Subcutaneous adipose tissue (tissue), 4 donors: Measurements from ENCODE around the gene ANKRD34A. TPM values are rescaled to one million over a fixed set of nuclear protein-coding genes. Genes with fewer than 3 reads are reported as not detected.

Experiments
- total RNA-seq, 4 donors: library from RNA; depleted of rRNA; stranded (reverse); fragments of >200 nt; gene quantifications; one replicate each; pipeline ENCODE4 v1.1.0, GENCODE V29; 2016
- TF ChIP-seq, protein P1 (sequence below): fragments of 450-650 bp; IDR thresholded peaks from one replicate; pipeline ENCODE4 v1.5.1; 2016; ENCODE audit warnings: low read depth, mild to moderate bottlenecking, control low read depth, antibody characterized with exemption, moderate library complexity

ANKRD34A gene
- total RNA-seq, 4 donors from 2014 or later = 0.22 to 1.9 (median 0.34) TPM; not detected in 1

DNA sequence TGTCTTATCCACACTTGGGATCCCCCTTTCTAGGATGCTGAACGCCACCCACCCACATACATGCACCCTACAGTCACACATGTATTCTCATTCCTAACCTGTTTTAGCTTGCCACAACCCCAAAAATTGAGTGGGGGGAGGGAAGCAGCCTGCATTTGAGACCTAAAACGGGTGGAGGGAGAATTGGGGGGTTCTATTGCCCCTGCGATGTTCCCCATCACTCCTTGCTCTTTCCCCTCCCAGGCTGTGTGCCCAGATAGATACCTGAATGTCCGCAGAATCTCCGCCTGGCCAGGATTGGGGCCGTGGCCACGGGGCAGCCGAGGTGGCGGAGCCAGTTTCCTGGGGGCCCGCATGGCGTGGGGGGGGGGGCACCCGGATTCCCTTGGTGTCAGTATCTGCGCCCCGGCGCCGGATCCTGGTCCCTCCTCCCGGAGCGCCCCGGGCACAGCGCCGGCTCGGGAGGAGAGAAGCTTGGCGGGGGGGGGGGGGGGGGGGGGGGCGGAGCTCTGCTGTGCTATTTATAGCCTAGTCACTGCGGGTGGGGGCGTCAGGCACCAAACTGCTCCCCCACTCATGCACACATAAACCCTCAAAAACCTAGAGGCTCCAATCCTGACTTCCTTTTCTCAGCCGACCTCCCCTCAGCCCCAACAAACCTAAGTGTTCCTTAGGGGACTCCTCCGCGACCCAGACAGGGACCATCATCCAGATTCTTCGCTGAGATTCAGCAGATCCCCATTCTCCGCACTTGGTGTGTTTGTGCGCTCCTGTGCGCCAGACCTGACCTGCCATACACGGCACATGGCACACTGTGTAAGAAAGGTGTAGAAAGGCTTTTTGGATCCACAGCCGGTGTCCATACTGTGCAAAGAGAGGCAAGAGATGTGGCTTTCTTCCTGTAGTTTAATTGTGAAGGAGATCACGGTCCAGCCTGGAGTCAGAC is 1.9 kb downstream of the ANKRD34A start:
- TF ChIP-seq, protein P1, sequence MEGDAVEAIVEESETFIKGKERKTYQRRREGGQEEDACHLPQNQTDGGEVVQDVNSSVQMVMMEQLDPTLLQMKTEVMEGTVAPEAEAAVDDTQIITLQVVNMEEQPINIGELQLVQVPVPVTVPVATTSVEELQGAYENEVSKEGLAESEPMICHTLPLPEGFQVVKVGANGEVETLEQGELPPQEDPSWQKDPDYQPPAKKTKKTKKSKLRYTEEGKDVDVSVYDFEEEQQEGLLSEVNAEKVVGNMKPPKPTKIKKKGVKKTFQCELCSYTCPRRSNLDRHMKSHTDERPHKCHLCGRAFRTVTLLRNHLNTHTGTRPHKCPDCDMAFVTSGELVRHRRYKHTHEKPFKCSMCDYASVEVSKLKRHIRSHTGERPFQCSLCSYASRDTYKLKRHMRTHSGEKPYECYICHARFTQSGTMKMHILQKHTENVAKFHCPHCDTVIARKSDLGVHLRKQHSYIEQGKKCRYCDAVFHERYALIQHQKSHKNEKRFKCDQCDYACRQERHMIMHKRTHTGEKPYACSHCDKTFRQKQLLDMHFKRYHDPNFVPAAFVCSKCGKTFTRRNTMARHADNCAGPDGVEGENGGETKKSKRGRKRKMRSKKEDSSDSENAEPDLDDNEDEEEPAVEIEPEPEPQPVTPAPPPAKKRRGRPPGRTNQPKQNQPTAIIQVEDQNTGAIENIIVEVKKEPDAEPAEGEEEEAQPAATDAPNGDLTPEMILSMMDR = no peak

DNA sequence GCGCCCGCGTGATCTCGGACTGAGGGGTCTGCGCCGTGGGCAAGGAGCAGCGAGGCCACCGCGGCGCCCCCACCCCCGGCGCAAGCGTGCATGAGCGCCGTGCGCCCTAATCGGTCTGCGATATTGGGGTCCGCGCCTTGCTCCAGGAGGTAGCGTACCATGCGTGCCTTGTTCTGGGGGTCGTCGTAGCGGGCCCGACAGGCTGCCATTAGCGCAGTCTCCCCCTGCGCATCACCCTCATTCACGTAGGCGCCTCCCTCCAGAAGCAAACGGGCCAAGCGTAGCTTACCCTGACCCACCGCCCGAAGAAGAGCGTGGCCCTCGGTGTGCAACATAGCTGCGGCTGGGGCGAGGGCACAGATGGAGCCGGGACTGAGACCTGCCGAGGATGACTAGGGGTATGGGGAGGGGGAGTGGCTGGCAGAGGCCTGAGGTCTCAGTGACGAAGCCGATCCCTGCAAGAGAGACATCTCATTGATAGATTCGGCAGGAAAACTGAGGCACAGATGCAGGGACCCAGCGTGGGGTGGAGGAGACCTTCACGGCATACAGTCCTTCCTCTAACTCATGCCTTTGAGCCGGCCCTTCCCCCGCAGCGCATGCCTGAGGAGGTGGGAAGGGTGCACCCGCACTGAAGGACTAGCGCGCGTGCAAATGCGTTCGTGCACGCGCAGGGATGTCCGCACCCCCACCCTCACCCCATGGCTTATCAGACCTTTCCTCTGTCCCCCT is 2.8 kb downstream of the ANKRD34A start:
- TF ChIP-seq, protein P1 = no peak

DNA sequence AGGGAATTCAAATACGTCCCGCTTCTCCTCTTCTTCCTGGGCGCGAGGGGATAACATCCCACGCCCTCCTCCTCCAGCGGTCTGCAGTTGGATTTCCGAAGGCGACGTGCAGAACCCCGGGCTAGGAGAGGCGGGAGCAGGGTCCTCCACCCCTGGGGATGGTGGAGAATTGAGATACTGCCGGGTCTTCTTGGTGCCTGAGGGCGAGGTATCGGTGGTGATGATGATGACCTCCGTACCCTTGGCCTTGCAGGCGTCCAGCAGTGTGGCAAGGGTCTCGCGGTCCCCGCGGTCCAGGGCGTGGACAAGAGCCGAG is 3.3 kb downstream of the ANKRD34A start:
- TF ChIP-seq, protein P1 = no peak

DNA sequence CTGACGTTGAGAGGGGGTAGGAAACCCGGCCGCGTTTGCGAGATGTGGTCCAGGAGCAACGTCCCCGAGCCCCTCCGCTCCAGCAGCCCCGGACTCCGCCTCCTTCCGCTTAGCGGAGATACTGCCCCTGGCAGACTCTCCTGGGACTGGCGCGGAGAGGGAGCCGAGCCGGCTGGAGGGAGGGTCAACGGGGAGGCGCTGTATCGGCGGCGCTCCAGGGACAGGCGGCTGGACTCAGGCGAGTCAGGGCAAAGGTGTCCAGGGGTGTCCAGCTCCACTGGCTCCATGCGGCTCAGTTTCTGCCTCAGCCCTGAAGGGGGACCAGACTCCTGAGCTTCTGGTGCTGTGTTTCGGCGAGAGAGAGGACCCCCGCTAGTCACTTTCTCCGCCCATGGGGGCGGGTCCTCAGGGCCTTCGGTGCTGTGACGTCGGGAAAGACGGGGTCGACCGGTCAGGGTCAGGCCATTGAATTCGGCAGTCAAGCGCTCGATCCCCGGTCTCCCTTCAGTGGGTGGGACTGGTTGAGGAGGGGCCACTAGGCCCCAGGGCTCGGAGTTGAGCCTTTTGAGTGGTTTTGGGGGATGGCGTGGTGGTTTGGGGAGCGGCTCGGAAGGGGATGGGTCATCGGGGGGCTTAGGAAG is 3.8 kb downstream of the ANKRD34A start:
- TF ChIP-seq, protein P1 = no peak

DNA sequence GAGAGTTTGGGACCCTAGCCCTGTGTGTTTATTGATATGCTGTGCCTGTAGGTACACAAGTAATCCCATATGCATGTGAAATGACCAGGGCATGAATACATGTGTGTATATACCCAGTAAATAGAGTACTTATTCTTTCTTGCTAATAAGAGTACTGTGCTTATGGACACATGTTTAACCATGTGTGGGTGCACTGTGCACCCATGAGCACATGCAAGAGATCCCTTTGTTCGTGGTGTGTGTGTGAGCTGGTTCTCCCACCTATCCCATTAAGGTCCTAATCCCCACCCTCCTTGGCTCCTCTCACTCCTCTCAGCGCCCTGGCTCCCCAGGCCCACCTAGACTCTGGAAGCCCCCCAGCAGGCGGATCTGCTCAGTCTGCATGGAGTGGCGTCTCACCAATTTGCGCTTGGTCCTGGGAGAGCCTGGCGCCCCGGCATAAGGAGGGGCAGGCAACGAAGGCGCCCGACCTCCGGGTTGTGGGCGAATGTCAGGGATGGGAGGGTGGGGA is 4.4 kb downstream of the ANKRD34A start:
- TF ChIP-seq, protein P1 = no peak

DNA sequence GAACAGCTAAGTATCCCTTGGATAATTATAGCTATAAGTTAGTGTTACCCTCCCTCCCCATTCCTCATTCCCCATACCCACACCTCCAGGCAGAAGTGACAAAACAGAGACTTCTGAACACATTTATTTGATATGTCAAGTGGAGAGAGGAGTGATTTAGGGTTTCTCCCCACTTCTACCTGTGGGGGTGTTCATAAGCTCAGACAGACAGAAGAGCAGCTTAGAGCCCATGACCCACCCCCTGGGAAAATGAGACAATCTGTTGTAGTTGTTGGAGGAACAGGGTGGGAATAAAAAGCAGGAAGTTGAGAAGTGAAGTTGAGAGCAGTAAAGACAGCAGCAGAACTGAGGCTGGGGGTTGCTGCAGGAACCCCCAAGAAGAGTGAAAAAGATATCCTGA is 5.0 kb downstream of the ANKRD34A start:
- TF ChIP-seq, protein P1 = no peak

DNA sequence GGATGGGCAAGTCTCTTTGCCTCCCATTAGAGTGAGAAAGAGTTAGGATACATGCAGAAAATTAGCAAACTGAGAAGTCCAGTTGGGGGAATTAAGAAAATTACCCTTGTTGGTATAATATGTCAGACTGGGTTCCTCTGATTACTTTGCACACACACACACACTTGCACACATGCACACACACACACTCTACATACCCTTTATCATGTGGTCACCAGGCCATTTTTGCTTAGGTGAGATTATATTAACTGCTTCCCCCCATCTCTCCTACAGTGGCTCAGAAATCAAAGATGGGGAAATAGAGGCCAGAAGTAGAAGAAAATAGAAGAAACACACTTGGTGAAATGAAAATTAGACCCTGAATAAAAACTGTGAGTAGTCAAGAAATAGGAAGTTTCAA is 5.6 kb downstream of the ANKRD34A start:
- TF ChIP-seq, protein P1 = no peak
